DMS53 treated with DMSO at 0.1 percent for 48 hours (cell line): ENCODE data around the gene CIROP.

Experiments used
- DNase-seq: peaks from one replicate; lab custom pipeline; 2025; ENCODE audit not compliant: unreplicated experiment; lab: John Stamatoyannopoulos, UW

CIROP gene

GRCh38 chr14:23093991-23094665 lies 10.7 kb downstream of the CIROP start:
- DNase-seq, result no peak

GRCh38 chr14:23093526-23093925 lies 11.3 kb downstream of the CIROP start:
- DNase-seq, result no peak

GRCh38 chr14:23093104-23093503 lies 11.7 kb downstream of the CIROP start:
- DNase-seq, result no peak

GRCh38 chr14:23091294-23092225 lies 13.2 kb downstream of the CIROP start:
- DNase-seq, result no peak

- DNase-seq, result no peak
These were observed 14.5 kb downstream of the CIROP start for GRCh38 chr14:23090254-23090636.

- DNase-seq, result no peak
These were observed 15.1 kb downstream of the CIROP start for GRCh38 chr14:23089498-23090253.

GRCh38 chr14:23086565-23086964 lies 18.2 kb downstream of the CIROP start:
- no peak for DNase-seq

GRCh38 chr14:23085458-23085857 lies 19.3 kb downstream of the CIROP start:
- no peak for DNase-seq

- no peak for DNase-seq
These were observed 24.3 kb downstream of the CIROP start for GRCh38 chr14:23080474-23080873.

GRCh38 chr14:23079716-23080115 lies 25.1 kb downstream of the CIROP start:
- no peak for DNase-seq

GRCh38 chr14:23078692-23079116 lies 26.1 kb downstream of the CIROP start:
- no peak for DNase-seq

- no peak for DNase-seq
These were observed 26.8 kb downstream of the CIROP start for GRCh38 chr14:23077962-23078361.

GRCh38 chr14:23076785-23077408 lies 27.9 kb downstream of the CIROP start:
- DNase-seq, result no peak

- DNase-seq, result no peak
These were observed 29.9 kb downstream of the CIROP start for GRCh38 chr14:23074906-23075305.

- no peak for DNase-seq
These were observed 32.8 kb downstream of the CIROP start for GRCh38 chr14:23071921-23072539.

GRCh38 chr14:23071244-23071920 lies 33.4 kb downstream of the CIROP start:
- no peak for DNase-seq

GRCh38 chr14:23070262-23071129 lies 34.3 kb downstream of the CIROP start:
- no peak for DNase-seq

- DNase-seq, result no peak
These were observed 35.4 kb downstream of the CIROP start for GRCh38 chr14:23069413-23069806.

GRCh38 chr14:23068789-23069412 lies 35.9 kb downstream of the CIROP start:
- DNase-seq, result no peak
